H4 (cell line): ENCODE measurements around the gene GZMM. TPM values are rescaled to one million over a fixed set of nuclear protein-coding genes. Genes with fewer than 3 reads are reported as not detected.

Experiments
- DNase-seq: peaks from one replicate; pipeline ENCODE4 v3.0.0-alpha.2; 2015; ENCODE audit warnings: low spot score
- total RNA-seq: library from RNA; depleted of rRNA; stranded (reverse); fragments of >200 nt; shearing (Covaris generic); gene quantifications from 2 replicates; pipeline ENCODE4 v1.2.3, GENCODE V29; 2014

The GZMM gene
- total RNA-seq, 1 experiment from 2014 or later: not detected

GRCh38 chr19:566844-567243 is 23.0 kb downstream of the GZMM start:
- DNase-seq: no peak

GRCh38 chr19:567296-567900 is 23.5 kb downstream of the GZMM start:
- DNase-seq: no peak

- DNase-seq: no peak
Measured at GRCh38 chr19:570251-570686, 26.4 kb downstream of the GZMM start.

- DNase-seq: no peak
Measured at GRCh38 chr19:570937-571565, 27.2 kb downstream of the GZMM start.

DNA sequence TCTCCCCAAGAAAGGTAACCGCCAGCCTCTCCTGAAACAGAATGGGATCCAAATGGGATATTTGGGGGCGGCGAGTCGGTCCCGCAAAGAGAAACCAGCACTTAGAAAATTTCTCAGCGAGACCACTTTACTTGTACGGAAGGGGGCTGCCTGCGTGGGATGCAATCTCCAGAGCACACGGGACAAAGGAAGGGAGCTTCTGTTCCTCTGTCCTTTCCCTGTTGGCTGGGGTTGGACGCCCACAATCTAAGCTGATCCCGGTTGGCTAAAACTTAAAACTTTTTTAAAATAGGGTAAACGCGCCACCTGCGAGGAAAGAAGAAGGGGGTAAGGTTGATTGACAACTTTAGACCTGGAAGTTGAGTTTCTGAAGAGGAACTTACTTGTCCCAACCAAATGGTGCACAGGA is 27.7 kb downstream of the GZMM start:
- no peak for DNase-seq

DNA sequence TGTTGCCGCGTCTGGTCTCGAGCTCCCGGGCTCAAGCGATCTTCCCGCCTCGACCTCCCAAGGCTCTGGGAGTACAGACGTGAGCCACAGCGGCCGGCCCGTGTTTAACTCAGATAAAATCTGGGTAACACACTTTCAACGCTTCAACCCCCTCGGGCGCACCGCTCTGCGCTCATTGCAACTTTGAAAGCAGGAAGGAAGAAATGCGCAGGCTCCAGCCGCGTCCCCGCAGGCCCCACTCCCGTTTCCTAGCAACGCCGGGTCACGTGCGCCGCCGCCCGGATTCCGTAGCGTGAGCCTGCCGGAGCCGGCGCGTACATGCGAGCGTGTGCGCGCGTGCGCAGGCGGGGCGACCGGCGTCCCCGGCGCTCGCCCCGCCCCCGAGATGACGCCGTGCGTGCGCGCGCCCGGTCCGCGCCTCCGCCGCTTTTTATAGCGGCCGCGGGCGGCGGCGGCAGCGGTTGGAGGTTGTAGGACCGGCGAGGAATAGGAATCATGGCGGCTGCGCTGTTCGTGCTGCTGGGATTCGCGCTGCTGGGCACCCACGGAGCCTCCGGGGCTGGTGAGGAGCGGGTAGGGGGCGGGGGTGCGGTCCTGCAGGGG is 28.4 kb downstream of the GZMM start, which contains the start of gene BSG:
TSS of gene BSG (plus strand) at position 457 of the 603 bp plus-strand sequence. CDS start at position 496, 39 bp downstream.
- DNase-seq: peak; percentile 96

GRCh38 chr19:572743-573518 is 29.1 kb downstream of the GZMM start:
- no peak for DNase-seq

GRCh38 chr19:573519-573825 is 29.6 kb downstream of the GZMM start:
- DNase-seq: no peak

DNA sequence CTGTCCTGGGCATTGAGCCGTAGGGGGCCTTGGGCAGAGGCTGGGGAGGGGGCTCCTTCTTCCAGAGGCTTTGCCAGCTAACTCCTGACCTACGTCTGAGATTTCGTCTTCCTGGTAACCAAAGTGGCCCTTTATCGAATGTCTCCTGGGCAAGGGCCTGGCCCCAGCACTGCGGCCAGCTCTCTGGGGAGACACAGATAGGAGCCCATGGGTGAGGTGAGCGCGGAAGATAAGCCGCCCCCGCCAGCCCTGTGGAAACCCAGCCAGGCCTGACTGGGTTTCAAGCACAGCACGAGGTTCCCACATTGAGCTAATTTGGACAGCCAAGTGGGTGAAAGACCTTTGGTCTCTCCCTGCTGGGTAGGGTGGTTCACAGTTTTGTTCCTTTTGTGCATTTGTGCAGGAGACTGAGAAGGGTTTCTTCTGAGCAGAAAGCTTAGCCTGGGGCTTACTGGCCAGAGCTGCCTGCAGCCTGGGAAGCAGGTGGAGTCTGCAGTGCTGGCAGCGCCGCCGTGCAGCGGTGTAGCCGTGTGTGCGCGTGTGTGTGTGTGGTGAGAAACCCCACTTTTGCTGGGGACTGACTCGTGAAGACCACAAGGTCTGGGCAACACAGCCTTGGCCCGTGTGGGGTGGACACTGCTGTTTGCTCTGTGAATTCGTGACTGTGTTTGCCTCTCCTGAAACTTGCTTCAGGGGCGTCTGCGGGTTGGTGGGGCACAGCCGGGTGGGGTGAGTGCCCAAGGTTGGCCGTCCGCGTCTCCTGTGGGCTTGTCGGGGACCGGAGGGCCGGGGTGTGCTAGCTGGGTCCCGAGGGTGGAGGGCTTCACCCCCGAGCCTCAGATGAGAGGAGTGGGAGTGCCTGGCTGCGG is 31.0 kb downstream of the GZMM start:
- peak; percentile 45 for DNase-seq

GRCh38 chr19:575527-576506 is 32.0 kb downstream of the GZMM start:
- peak; percentile 56 for DNase-seq

DNA sequence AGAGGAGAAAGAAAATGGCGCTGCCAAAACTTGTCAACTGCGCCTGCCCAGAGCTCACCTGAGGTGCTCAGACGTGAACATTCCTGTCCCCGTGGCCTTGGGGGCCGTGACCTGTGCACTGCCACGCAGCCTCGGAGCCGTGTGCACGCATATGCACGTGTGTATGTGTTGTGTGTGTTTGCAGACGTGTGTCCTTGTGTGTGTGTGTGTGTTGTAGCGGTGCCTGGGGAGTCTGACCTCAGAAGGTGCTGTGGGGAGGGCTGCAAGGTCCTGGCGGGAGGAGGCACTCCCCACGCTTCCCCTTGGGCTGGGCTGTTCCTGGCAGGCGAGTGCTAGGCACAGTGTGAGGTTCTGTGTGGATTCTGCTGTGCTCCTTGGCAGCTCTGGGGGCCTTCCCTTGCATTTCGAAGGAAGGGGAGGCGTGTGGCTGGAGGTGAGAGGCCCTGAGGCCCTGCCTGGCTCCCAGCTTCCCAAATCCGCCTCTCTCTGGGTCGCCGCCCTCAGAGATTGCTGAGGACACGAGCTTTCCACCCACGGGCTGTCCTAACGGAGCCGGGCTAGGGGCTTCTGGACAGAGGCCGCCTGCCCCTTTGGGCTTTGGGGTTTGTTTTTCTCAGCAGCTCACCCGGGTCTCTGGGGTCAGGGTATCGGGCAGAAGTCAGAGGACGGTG is 33.0 kb downstream of the GZMM start:
- no peak for DNase-seq

GRCh38 chr19:577439-578392 is 33.9 kb downstream of the GZMM start:
- no peak for DNase-seq

DNA sequence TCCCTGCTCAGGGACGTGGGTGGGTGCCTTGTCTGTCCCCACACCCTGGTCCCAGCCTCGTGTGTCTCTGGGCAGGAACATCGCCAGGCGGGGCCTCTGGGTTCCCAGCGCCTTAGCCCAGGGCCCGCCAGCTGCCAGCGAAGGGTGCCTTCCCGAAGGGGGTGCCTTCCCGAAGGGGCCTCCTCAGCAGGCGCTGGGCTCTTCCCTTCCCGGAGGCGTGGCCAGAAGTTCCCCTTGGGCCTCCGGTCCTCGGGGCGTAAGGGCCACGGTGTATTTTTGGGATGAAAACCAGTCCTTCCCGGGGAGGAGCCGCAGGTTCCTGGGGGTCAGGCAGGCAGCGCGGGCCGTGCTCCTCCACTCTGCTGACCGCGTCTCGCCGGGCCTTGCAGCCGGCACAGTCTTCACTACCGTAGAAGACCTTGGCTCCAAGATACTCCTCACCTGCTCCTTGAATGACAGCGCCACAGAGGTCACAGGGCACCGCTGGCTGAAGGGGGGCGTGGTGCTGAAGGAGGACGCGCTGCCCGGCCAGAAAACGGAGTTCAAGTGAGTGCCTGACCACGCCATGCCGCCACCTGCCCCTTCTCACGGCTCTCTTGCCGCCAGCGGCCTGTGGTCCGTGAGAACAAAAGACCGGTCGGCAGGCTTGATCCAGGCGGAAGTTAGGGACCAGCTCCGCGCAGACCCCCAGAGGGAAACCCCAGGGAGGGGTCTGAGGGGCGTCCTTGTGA is 35.4 kb downstream of the GZMM start:
- no peak for DNase-seq

- no peak for DNase-seq
Measured at GRCh38 chr19:579842-580155, 35.9 kb downstream of the GZMM start.

DNA sequence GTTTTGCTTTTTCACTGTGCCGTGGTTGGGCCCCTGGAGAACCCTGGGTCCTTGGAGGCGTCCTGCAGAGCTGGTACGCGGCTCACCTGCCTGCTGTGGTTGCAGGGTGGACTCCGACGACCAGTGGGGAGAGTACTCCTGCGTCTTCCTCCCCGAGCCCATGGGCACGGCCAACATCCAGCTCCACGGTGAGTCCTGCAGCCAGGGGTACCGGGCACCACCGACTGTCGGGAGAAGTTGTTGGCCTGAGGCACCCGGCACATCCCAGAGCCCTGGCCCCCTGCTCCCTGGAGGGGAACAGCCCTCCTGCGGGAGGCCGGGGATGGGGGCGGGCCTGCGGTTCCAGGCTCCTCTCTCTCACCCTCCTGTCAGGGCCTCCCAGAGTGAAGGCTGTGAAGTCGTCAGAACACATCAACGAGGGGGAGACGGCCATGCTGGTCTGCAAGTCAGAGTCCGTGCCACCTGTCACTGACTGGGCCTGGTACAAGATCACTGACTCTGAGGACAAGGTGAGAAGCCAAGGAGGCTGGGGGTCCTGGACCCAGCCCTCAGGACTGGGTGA is 36.5 kb downstream of the GZMM start:
- DNase-seq: no peak

GRCh38 chr19:581399-582111 is 37.7 kb downstream of the GZMM start:
- DNase-seq: no peak
